AG04450 (cell line): ENCODE data around the gene ST8SIA5. TPM values are rescaled to one million over a fixed set of nuclear protein-coding genes. Genes with fewer than 3 reads are reported as not detected.

ENCODE experiments used
- CTCF ChIA-PET: fragments of 300-600, 350-600 bp; formaldehyde crosslinking; extraction: SDS; loops from one replicate; lab custom pipeline; 2022; ENCODE audit warnings: antibody characterized with exemption, inconsistent platforms; lab: Charles Lee
- POLR2A ChIA-PET: fragments of 350-600 bp; formaldehyde crosslinking; extraction: SDS; loops from one replicate; lab custom pipeline; 2021; ENCODE audit warnings: antibody characterized with exemption, inconsistent platforms; lab: Yijun Ruan, JAX
- DNase-seq: peaks from one replicate; pipeline ENCODE4 v3.0.0-alpha.2; 2011; ENCODE audit warnings: low read depth, low spot score
- H3K27ac ChIP-seq: one replicate; pipeline ENCODE4 v1.5.1; 2012; ENCODE audit warnings: low read depth, low read length, control low read depth
- H3K27me3 ChIP-seq: one replicate; pipeline ENCODE4 v1.6.0; 2012; ENCODE audit warnings: low read length; ENCODE audit not compliant: control insufficient read depth, insufficient read depth
- H3K4me3 ChIP-seq: 2 replicates; pipeline ENCODE4 v1.5.1; 2011; ENCODE audit warnings: mild to moderate bottlenecking, low read depth, low read length, control low read depth
- H3K9me3 ChIP-seq: 2 replicates; pipeline ENCODE4 v1.5.1; 2012; ENCODE audit warnings: low read length; ENCODE audit not compliant: control insufficient read depth, insufficient read depth
- CTCF ChIP-seq: IDR thresholded peaks from 2 replicates; pipeline ENCODE4 v1.5.1; 2011; ENCODE audit warnings: low read depth, low read length, control low read depth, inconsistent platforms
- polyA plus RNA-seq: library from polyadenylated mRNA; depleted of rRNA; stranded (reverse); fragments of >200 nt; gene quantifications from 2 replicates; pipeline ENCODE4 v1.2.3, GENCODE V29; 2011

The ST8SIA5 gene
- polyA plus RNA-seq, 1 experiment = not detected

DNA sequence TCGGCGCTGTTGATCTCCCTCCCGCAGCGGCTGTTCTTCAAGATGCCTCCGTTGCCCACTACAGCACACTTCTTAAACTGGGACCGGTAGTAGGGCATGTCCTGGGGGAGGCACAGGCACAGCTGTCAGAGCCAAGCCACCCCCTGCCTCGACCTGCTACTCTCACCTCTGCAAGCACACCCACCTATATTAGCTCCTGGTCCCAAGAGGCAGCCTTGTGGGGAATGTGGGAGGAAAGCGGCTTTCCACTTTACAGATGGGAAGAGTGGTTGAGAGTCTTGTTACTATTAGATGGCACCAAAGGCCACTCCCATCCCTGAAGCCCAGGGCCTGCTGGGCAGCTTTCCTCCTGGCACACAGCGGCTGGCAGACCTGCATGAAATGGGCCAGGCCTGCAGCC is 70.7 kb downstream of the ST8SIA5 start:
- DNase-seq = no peak
- Histone ChIP-seq H3K27ac (no peak overlapping the region), H3K4me3 (no peak overlapping the region), H3K27me3 (peaks cover 2% of the 10 kb centered on the region), H3K9me3 (no peaks in the 10 kb centered on the region)
- CTCF ChIA-PET = no interaction called here
- TF ChIP-seq CTCF = no peak
- POLR2A ChIA-PET = no interaction called here

DNA sequence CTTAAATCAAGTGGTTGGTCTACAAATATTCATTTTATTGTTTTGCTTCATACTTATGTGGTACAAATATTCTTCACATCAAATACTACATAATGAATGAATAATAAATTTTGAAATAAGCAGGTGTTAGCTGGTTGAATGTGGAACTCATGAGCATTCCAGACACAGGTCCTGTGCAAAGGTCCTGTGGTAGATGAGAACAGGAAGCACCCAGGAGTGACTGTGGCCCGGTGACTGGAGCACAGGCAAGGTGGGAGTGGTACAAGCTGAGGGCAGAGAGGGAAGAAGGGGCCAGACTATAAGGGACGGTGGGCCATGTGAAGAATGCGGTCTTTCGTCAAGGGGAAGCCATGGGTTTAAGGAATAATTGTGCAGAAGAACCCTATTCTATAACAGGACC is 73.6 kb downstream of the ST8SIA5 start:
- Histone ChIP-seq H3K9me3 (no peaks in the 10 kb centered on the region; the same call in 1 of the 2 replicates), H3K4me3 (no peak overlapping the region), H3K27me3 (peaks cover 2% of the 10 kb centered on the region), H3K27ac (no peak overlapping the region)
- no peak for DNase-seq
- no peak for TF ChIP-seq CTCF
- CTCF ChIA-PET = no interaction called here
- POLR2A ChIA-PET = no interaction called here

- POLR2A ChIA-PET = no interaction called here
- Histone ChIP-seq H3K4me3 (no peak overlapping the region), H3K27ac (no peak overlapping the region), H3K9me3 (no peaks in the 10 kb centered on the region; the same call in 1 of the 2 replicates), H3K27me3 (peaks cover 2% of the 10 kb centered on the region)
- TF ChIP-seq CTCF = no peak
- DNase-seq = no peak
- CTCF ChIA-PET = interaction anchor here (2.3 kb wide), 1 partner anchor 23 kb away, joined by 5 read pairs; no protein-coding TSS in a partner anchor
Observed at GRCh38 chr18:46680784-46681695, 75.8 kb downstream of the ST8SIA5 start.

- DNase-seq = no peak
- Histone ChIP-seq H3K27ac (no peak overlapping the region), H3K4me3 (no peak overlapping the region), H3K27me3 (no peaks in the 10 kb centered on the region), H3K9me3 (no peaks in the 10 kb centered on the region; the same call in 1 of the 2 replicates)
- ChIA-PET POLR2A (no interaction called here), CTCF (interaction anchor here (2.3 kb wide), 1 partner anchor 22 kb away, joined by 5 read pairs; no protein-coding TSS in a partner anchor)
- no peak for TF ChIP-seq CTCF
Observed at GRCh38 chr18:46679846-46680598, 76.8 kb downstream of the ST8SIA5 start.
